ENCODE results near the gene LRATD1.

DNA sequence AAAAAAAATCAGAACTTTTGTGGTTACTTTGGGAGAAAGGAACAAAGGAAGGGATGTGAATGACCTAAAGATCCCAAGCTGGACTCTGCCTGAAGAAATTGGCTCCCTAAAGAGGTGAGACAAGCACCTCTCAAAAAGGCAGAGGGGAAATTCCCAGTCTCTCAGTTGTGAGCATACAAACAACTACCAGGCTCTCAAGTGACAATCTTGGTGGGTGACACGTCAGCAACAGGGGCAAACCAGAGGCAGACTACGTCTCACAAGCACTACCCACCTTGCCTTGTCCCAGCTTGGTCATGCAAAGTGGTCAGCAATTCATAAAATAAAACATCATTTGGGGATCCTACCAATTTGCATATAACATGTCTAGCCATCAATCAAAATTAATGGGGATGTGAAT lies 24.3 kb upstream of the LRATD1 start:
- TF ChIP-seq, protein P1, sequence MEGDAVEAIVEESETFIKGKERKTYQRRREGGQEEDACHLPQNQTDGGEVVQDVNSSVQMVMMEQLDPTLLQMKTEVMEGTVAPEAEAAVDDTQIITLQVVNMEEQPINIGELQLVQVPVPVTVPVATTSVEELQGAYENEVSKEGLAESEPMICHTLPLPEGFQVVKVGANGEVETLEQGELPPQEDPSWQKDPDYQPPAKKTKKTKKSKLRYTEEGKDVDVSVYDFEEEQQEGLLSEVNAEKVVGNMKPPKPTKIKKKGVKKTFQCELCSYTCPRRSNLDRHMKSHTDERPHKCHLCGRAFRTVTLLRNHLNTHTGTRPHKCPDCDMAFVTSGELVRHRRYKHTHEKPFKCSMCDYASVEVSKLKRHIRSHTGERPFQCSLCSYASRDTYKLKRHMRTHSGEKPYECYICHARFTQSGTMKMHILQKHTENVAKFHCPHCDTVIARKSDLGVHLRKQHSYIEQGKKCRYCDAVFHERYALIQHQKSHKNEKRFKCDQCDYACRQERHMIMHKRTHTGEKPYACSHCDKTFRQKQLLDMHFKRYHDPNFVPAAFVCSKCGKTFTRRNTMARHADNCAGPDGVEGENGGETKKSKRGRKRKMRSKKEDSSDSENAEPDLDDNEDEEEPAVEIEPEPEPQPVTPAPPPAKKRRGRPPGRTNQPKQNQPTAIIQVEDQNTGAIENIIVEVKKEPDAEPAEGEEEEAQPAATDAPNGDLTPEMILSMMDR (IDR thresholded peaks at IDR 0.05) = no peak
- TF ChIP-seq POLR2A (IDR thresholded peaks at IDR 0.05) = no peak

All from body of pancreas (tissue), 4 donors.